GM12875 (cell line): ENCODE data around the gene PIK3R3.

ENCODE experiments used
- H3K4me3 ChIP-seq: one replicate; pipeline ENCODE4 v1.5.1; 2011; ENCODE audit warnings: low read depth, low read length, control low read depth
- TF ChIP-seq, protein P1 (sequence below): IDR thresholded peaks from 2 replicates; pipeline ENCODE4 v1.5.1; 2011; ENCODE audit warnings: low read depth, mild to moderate bottlenecking, control low read depth, inconsistent platforms, low read length, moderate library complexity, borderline replicate concordance; ENCODE audit not compliant: insufficient read depth

The PIK3R3 gene

GRCh38 chr1:46134660-46135331, 2.4 kb upstream of the PIK3R3 start:
- TF ChIP-seq, protein P1, sequence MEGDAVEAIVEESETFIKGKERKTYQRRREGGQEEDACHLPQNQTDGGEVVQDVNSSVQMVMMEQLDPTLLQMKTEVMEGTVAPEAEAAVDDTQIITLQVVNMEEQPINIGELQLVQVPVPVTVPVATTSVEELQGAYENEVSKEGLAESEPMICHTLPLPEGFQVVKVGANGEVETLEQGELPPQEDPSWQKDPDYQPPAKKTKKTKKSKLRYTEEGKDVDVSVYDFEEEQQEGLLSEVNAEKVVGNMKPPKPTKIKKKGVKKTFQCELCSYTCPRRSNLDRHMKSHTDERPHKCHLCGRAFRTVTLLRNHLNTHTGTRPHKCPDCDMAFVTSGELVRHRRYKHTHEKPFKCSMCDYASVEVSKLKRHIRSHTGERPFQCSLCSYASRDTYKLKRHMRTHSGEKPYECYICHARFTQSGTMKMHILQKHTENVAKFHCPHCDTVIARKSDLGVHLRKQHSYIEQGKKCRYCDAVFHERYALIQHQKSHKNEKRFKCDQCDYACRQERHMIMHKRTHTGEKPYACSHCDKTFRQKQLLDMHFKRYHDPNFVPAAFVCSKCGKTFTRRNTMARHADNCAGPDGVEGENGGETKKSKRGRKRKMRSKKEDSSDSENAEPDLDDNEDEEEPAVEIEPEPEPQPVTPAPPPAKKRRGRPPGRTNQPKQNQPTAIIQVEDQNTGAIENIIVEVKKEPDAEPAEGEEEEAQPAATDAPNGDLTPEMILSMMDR, result no peak
- no peak overlapping the region for H3K4me3 ChIP-seq

DNA sequence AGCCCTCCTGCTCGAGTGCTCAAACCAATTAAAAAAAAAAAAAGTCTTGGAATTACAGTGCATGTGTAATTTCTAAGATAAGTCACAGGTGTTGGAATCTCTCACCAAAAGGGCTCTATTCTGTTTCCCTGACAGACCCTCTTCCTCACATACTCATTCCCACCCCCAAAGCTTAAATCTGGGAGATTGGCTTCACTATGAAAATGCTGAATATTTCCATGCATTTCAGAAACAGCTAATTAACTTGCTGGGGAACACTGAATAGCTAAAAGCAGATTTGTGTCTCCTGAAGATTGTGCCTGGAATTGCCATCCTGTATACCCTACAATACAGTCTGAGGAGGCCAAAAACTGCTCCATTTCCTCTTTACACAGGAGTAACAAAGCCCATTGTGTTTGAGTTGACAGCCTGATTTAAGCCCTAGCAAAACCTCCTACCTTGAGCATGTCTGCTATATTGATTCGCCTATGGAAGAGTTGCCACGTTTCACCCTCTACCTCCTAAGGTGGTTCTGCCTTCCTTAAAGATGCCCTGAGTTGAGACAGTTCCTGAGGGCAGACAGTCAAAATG, 1.4 kb upstream of the PIK3R3 start:
- TF ChIP-seq, protein P1, result no peak
- H3K4me3 ChIP-seq, result peak overlapping the region; percentile 84

GRCh38 chr1:46133181-46133658, 791 bp upstream of the PIK3R3 start:
- TF ChIP-seq, protein P1, result no peak
- H3K4me3 ChIP-seq, result peak overlapping the region; percentile 84

GRCh38 chr1:46131712-46132528, 509 bp downstream of the PIK3R3 start:
- TF ChIP-seq, protein P1, result no peak

DNA sequence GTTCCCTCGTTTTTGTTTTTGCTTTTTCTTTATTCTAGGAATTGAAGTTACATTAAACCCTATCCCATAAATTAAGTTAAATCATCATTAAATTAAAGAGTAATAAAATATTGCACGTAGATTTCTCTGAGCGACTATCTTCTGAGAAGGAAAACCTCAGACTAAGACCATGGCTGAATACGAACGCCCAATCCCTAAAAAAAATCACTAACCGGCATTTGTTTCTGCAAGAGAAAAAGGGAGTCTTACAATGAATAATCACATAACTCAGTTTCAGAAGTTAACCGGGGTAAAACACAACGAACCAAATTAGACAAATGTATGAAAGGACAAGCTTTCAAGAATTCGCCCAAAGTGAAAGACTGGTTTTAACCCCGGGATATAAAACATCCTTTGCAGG, 1.3 kb downstream of the PIK3R3 start:
- H3K4me3 ChIP-seq, result peak overlapping the region; percentile 85
- TF ChIP-seq, protein P1, result no peak

More at GRCh38 chr1:46131712-46132528, 509 bp downstream of the PIK3R3 start:
- peak overlapping the region; percentile 85 for H3K4me3 ChIP-seq

DNA sequence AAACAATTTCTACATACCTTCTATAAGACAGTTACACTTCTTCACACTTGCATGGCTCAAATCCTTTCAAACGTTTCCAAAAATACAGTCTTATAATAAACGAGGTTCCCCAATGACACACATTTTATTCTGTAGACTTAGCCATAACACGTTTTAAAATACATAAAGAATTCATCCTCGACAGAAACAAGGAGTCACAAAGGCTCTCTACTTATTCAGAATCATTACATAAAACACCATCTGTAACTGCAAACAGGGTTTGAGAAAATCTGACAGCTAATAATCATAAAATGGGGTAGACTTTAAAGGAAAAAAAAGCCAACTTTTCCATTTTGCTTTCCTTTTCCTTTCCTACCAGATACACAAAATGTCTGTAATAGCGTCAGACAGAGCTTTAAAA, 1.8 kb downstream of the PIK3R3 start:
- peak overlapping the region; percentile 85 for H3K4me3 ChIP-seq
- TF ChIP-seq, protein P1, result no peak
